ENCODE data around the gene PDE4B.

PDE4B gene

GRCh38 chr1:66231681-66232463, 439.2 kb downstream of the PDE4B start:
- Histone ChIP-seq H3K36me3 (ENCODE audit: insufficient read depth, low read length) (no peaks in the 10 kb centered on the region), H3K9me3 (ENCODE audit: low read length) (no peaks in the 10 kb centered on the region), H2AFZ (ENCODE audit: low read depth, low read length) (no peak overlapping the region), H3K27me3 (ENCODE audit: insufficient read depth, low read length) (no peaks in the 10 kb centered on the region), H3K4me3 (ENCODE audit: low read length) (no peak overlapping the region), H3K4me1 (ENCODE audit: insufficient read depth, low read length) (no peaks in the 10 kb centered on the region)

GRCh38 chr1:66237042-66237441, 444.3 kb downstream of the PDE4B start:
- H2AFZ ChIP-seq (ENCODE audit: low read depth, low read length): no peak overlapping the region
- no peak overlapping the region for H3K4me3 ChIP-seq (ENCODE audit: low read length)
- H3K36me3 ChIP-seq (ENCODE audit: insufficient read depth, low read length): no peaks in the 10 kb centered on the region
- no peaks in the 10 kb centered on the region for H3K9me3 ChIP-seq (ENCODE audit: low read length)
- no peaks in the 10 kb centered on the region for H3K4me1 ChIP-seq (ENCODE audit: insufficient read depth, low read length)
- H3K27me3 ChIP-seq (ENCODE audit: insufficient read depth, low read length): no peaks in the 10 kb centered on the region

GRCh38 chr1:66237722-66238479, 445.2 kb downstream of the PDE4B start:
- H2AFZ ChIP-seq (ENCODE audit: low read depth, low read length): no peak overlapping the region
- H3K27me3 ChIP-seq (ENCODE audit: insufficient read depth, low read length): no peaks in the 10 kb centered on the region
- H3K4me1 ChIP-seq (ENCODE audit: insufficient read depth, low read length): peaks cover 7% of the 10 kb centered on the region
- H3K9me3 ChIP-seq (ENCODE audit: low read length): no peaks in the 10 kb centered on the region
- no peak overlapping the region for H3K4me3 ChIP-seq (ENCODE audit: low read length)
- H3K36me3 ChIP-seq (ENCODE audit: insufficient read depth, low read length): no peaks in the 10 kb centered on the region

GRCh38 chr1:66239834-66240233, 447.1 kb downstream of the PDE4B start:
- H3K36me3 ChIP-seq (ENCODE audit: insufficient read depth, low read length): no peaks in the 10 kb centered on the region
- no peaks in the 10 kb centered on the region for H3K9me3 ChIP-seq (ENCODE audit: low read length)
- H3K4me1 ChIP-seq (ENCODE audit: insufficient read depth, low read length): peaks cover 13% of the 10 kb centered on the region
- H2AFZ ChIP-seq (ENCODE audit: low read depth, low read length): no peak overlapping the region
- no peak overlapping the region for H3K4me3 ChIP-seq (ENCODE audit: low read length)
- H3K27me3 ChIP-seq (ENCODE audit: insufficient read depth, low read length): no peaks in the 10 kb centered on the region

GRCh38 chr1:66240491-66241484, 448.1 kb downstream of the PDE4B start:
- no peak overlapping the region for H2AFZ ChIP-seq (ENCODE audit: low read depth, low read length)

GRCh38 chr1:66242646-66243547, 450.2 kb downstream of the PDE4B start:
- no peaks in the 10 kb centered on the region for H3K27me3 ChIP-seq (ENCODE audit: insufficient read depth, low read length)
- no peak overlapping the region for H3K4me3 ChIP-seq (ENCODE audit: low read length)
- no peak overlapping the region for H2AFZ ChIP-seq (ENCODE audit: low read depth, low read length)

More at GRCh38 chr1:66240491-66241484, 448.1 kb downstream of the PDE4B start:
- Histone ChIP-seq H3K4me1 (ENCODE audit: insufficient read depth, low read length) (peaks cover 13% of the 10 kb centered on the region), H3K27me3 (ENCODE audit: insufficient read depth, low read length) (no peaks in the 10 kb centered on the region), H3K36me3 (ENCODE audit: insufficient read depth, low read length) (no peaks in the 10 kb centered on the region), H3K4me3 (ENCODE audit: low read length) (no peak overlapping the region), H3K9me3 (ENCODE audit: low read length) (no peaks in the 10 kb centered on the region)

GRCh38 chr1:66243548-66244130, 450.9 kb downstream of the PDE4B start:
- Histone ChIP-seq H3K4me1 (ENCODE audit: insufficient read depth, low read length) (peaks cover 13% of the 10 kb centered on the region), H3K9me3 (ENCODE audit: low read length) (no peaks in the 10 kb centered on the region), H3K36me3 (ENCODE audit: insufficient read depth, low read length) (no peaks in the 10 kb centered on the region), H3K4me3 (ENCODE audit: low read length) (no peak overlapping the region), H3K27me3 (ENCODE audit: insufficient read depth, low read length) (no peaks in the 10 kb centered on the region), H2AFZ (ENCODE audit: low read depth, low read length) (no peak overlapping the region)

More at GRCh38 chr1:66242646-66243547, 450.2 kb downstream of the PDE4B start:
- Histone ChIP-seq H3K4me1 (ENCODE audit: insufficient read depth, low read length) (peaks cover 13% of the 10 kb centered on the region), H3K36me3 (ENCODE audit: insufficient read depth, low read length) (no peaks in the 10 kb centered on the region), H3K9me3 (ENCODE audit: low read length) (no peaks in the 10 kb centered on the region)

- Histone ChIP-seq H3K9me3 (ENCODE audit: low read length) (no peaks in the 10 kb centered on the region), H3K36me3 (ENCODE audit: insufficient read depth, low read length) (no peaks in the 10 kb centered on the region), H2AFZ (ENCODE audit: low read depth, low read length) (no peak overlapping the region), H3K27me3 (ENCODE audit: insufficient read depth, low read length) (no peaks in the 10 kb centered on the region), H3K4me3 (ENCODE audit: low read length) (no peak overlapping the region), H3K4me1 (ENCODE audit: insufficient read depth, low read length) (peaks cover 13% of the 10 kb centered on the region)
These were observed 451.7 kb downstream of the PDE4B start for GRCh38 chr1:66244429-66244828.

GRCh38 chr1:66245691-66246090, 453.0 kb downstream of the PDE4B start:
- Histone ChIP-seq H3K36me3 (ENCODE audit: insufficient read depth, low read length) (no peaks in the 10 kb centered on the region), H3K4me3 (ENCODE audit: low read length) (no peak overlapping the region), H3K9me3 (ENCODE audit: low read length) (no peaks in the 10 kb centered on the region), H3K27me3 (ENCODE audit: insufficient read depth, low read length) (no peaks in the 10 kb centered on the region), H2AFZ (ENCODE audit: low read depth, low read length) (no peak overlapping the region), H3K4me1 (ENCODE audit: insufficient read depth, low read length) (peaks cover 13% of the 10 kb centered on the region)

GRCh38 chr1:66246351-66247269, 453.9 kb downstream of the PDE4B start:
- no peak overlapping the region for H3K4me3 ChIP-seq (ENCODE audit: low read length)
- H2AFZ ChIP-seq (ENCODE audit: low read depth, low read length): no peak overlapping the region
- peaks cover 13% of the 10 kb centered on the region for H3K4me1 ChIP-seq (ENCODE audit: insufficient read depth, low read length)
- no peaks in the 10 kb centered on the region for H3K36me3 ChIP-seq (ENCODE audit: insufficient read depth, low read length)
- H3K27me3 ChIP-seq (ENCODE audit: insufficient read depth, low read length): no peaks in the 10 kb centered on the region
- H3K9me3 ChIP-seq (ENCODE audit: low read length): no peaks in the 10 kb centered on the region

All from neuron (in vitro differentiated cells).